NB4 (cell line): ENCODE data around the gene UCK2.

Experiments
- POLR2A ChIP-seq: IDR thresholded peaks from 2 replicates; pipeline ENCODE4 v1.6.1; 2011; ENCODE audit warnings: mild to moderate bottlenecking; ENCODE audit not compliant: insufficient read length; ENCODE audit errors: extremely low read depth
- TF ChIP-seq, protein P1 (sequence below): IDR thresholded peaks from one replicate; pipeline ENCODE4 v1.5.1; 2012; ENCODE audit warnings: low read depth, low read length
- TF ChIP-seq, protein P2 (sequence below): IDR thresholded peaks from 2 replicates; pipeline ENCODE4 v1.6.1; 2011; ENCODE audit warnings: low read depth, low read length

- TF ChIP-seq, protein P1, sequence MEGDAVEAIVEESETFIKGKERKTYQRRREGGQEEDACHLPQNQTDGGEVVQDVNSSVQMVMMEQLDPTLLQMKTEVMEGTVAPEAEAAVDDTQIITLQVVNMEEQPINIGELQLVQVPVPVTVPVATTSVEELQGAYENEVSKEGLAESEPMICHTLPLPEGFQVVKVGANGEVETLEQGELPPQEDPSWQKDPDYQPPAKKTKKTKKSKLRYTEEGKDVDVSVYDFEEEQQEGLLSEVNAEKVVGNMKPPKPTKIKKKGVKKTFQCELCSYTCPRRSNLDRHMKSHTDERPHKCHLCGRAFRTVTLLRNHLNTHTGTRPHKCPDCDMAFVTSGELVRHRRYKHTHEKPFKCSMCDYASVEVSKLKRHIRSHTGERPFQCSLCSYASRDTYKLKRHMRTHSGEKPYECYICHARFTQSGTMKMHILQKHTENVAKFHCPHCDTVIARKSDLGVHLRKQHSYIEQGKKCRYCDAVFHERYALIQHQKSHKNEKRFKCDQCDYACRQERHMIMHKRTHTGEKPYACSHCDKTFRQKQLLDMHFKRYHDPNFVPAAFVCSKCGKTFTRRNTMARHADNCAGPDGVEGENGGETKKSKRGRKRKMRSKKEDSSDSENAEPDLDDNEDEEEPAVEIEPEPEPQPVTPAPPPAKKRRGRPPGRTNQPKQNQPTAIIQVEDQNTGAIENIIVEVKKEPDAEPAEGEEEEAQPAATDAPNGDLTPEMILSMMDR: no peak
- TF ChIP-seq, protein P2, sequence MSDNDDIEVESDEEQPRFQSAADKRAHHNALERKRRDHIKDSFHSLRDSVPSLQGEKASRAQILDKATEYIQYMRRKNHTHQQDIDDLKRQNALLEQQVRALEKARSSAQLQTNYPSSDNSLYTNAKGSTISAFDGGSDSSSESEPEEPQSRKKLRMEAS: no peak
- no peak for TF ChIP-seq POLR2A
Measured at GRCh38 chr1:165856606-165857005, 29.2 kb downstream of the UCK2 start.
